HG03097 (cell line): ENCODE results near the gene FOXP4.

Experiments used
- ATAC-seq: cut with Tn5 transposase; IDR thresholded peaks from one replicate; pipeline ENCODE4 v1.9.1; 2021; ENCODE audit not compliant: unreplicated experiment, low FRiP score

The FOXP4 gene

GRCh38 chr6:41622206-41622988 lies 76.2 kb downstream of the FOXP4 start:
- ATAC-seq, result no peak

GRCh38 chr6:41623330-41623729 lies 77.1 kb downstream of the FOXP4 start:
- ATAC-seq, result no peak

- ATAC-seq, result no peak
Measured at GRCh38 chr6:41624621-41625380, 78.6 kb downstream of the FOXP4 start.

GRCh38 chr6:41625442-41625841 lies 79.3 kb downstream of the FOXP4 start:
- ATAC-seq, result no peak

- ATAC-seq, result no peak
Measured at GRCh38 chr6:41626022-41626421, 79.8 kb downstream of the FOXP4 start.

GRCh38 chr6:41626917-41627316 lies 80.7 kb downstream of the FOXP4 start:
- no peak for ATAC-seq

- no peak for ATAC-seq
Measured at GRCh38 chr6:41629128-41629527, 82.9 kb downstream of the FOXP4 start.

- no peak for ATAC-seq
Measured at GRCh38 chr6:41630069-41630468, 83.9 kb downstream of the FOXP4 start.

- ATAC-seq, result no peak
Measured at GRCh38 chr6:41630946-41631345, 84.8 kb downstream of the FOXP4 start.

GRCh38 chr6:41633056-41633634 lies 87.0 kb downstream of the FOXP4 start:
- ATAC-seq, result no peak

- no peak for ATAC-seq
Measured at GRCh38 chr6:41634657-41635056, 88.5 kb downstream of the FOXP4 start.

GRCh38 chr6:41635365-41635764 lies 89.2 kb downstream of the FOXP4 start:
- no peak for ATAC-seq

- ATAC-seq, result no peak
Measured at GRCh38 chr6:41636833-41637193, 90.6 kb downstream of the FOXP4 start.

- no peak for ATAC-seq
Measured at GRCh38 chr6:41637194-41638001, 91.2 kb downstream of the FOXP4 start.

GRCh38 chr6:41638002-41638934 lies 92.1 kb downstream of the FOXP4 start, which contains the start of gene MDFI:
MDFI (plus strand) TSS chr6:41638468; CDS start chr6:41638750, 282 bp downstream.
- no peak for ATAC-seq

GRCh38 chr6:41638935-41639808 lies 93.0 kb downstream of the FOXP4 start:
- no peak for ATAC-seq

- no peak for ATAC-seq
Measured at GRCh38 chr6:41639809-41640371, 93.7 kb downstream of the FOXP4 start.

- no peak for ATAC-seq
Measured at GRCh38 chr6:41640426-41640825, 94.2 kb downstream of the FOXP4 start.
